Lung microvascular endothelial cell (primary cell): ENCODE results near the gene SYNE1. TPM values are rescaled to one million over a fixed set of nuclear protein-coding genes. Genes with fewer than 3 reads are reported as not detected.

Source experiments
- DNase-seq, 2 donors: peaks; one replicate each; pipeline versions ENCODE4 v3.0.0 to v3.0.0-alpha.2; 2010; ENCODE audit warnings: low read depth in 2 of 2
- total RNA-seq: library from RNA; depleted of rRNA; stranded (reverse); fragments of >200 nt; gene quantifications from 2 replicates; pipeline ENCODE4 v1.2.1, GENCODE V29; 2014

Gene SYNE1
- total RNA-seq, 1 donor from 2014 or later, result 44.8 TPM

DNA sequence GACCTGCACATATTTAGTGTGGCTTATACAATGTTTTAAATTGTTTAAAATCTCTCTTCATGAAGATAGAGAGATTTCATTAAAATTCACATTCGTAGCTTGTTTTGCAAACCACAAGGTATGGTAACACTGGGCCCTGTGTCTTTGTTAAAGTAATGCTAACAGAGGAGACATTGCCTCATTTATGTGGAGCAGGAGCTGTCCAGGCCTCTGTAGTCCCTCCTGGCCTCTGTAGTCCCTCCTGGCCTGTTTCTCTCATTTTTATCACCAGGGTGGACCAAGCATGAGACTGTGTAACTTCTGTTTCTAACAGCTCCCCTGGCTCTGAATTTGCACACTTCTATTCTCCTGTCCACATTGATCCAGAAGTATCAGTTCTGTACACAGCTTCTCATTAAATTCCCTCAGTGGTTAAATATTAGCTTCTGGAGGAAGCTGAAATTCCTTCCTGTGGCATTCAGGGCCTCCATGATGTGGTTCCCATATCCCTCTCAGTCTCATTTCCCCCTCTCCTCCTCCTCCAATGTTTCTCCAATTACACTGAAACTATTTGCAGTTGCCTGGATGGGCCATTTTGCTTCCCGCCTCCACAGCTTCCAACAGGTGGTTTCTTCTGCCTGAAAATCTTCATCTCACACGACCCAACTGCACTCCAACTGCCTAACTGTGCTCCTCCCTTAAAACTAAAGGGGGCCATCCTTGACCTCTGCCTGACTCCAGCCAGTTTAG lies 340.4 kb downstream of the SYNE1 start:
- no peak for DNase-seq

DNA sequence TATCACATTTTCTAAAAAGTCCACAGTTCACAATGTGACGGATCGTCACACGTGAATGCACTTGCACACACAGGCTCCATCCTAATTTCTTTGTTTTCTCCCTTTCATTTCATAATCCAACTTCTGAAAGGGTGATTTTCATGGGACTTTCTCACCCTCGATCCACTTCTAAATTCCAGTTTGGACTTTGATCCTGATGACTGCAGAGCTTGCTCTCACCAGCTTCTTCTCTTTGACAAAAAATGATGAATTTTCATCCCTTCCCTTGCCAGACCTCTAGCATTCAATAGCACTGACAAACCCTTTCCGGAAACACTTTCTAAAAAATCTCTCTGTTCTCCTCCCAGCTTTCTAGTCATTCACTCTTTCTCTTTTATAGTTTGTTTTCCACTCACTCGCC lies 341.2 kb downstream of the SYNE1 start:
- no peak for DNase-seq

DNA sequence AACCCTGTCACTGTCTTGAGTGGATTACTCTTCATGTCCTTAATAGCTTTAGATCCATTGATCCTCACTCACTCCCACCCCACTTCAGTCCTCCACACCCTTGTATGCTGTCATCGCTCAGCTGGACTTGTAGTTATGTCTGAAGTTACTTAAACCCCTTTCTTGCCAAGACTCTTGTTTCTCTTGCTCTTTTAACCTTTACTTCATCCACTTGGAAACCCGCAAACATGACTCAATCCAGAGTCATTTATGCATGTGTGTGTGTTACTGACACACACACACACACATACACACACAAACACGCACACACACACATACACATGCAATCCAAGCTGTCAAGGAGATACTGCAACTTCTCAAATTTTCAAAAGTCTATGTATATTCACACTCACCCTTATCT lies 341.8 kb downstream of the SYNE1 start:
- DNase-seq, result peak in 1 of 2 donors; percentile 58

DNA sequence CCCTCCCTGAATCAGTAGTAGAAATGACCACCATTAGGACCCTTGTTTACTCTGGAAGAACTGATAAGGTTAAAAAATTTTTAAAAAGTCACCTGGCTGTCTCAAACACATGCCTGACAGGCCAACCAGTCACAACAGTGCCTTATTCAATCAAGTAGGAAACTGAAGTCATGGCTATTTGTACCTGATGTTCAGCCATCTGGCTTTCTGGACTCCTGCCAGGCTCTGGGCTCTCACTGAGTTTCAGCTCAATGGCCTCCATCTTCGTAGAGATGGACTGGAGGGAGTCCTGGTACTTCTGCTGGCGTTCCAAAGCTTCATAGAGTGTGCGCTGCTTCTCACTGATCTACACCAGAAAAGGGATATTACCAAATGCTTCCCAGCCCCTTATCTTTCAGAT lies 343.8 kb downstream of the SYNE1 start:
- DNase-seq, result no peak

DNA sequence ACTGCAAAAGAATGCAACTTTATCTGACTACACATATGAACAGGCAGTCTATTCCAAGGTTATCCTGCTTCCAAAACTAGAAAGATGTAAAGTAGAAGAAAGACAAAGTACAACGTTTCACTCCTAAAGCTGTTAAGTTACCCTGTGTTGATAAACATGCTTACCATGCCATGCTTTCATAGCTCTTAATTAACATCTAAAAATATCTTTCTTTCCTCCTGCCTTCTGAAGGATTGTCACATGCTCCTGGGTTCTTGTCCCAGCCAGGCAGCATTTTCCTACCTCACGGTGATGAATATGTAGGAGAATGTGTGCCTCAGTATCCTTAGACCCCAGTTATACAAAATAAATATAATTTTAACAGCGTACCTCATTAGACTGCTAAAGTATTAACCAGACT lies 344.6 kb downstream of the SYNE1 start:
- no peak for DNase-seq

DNA sequence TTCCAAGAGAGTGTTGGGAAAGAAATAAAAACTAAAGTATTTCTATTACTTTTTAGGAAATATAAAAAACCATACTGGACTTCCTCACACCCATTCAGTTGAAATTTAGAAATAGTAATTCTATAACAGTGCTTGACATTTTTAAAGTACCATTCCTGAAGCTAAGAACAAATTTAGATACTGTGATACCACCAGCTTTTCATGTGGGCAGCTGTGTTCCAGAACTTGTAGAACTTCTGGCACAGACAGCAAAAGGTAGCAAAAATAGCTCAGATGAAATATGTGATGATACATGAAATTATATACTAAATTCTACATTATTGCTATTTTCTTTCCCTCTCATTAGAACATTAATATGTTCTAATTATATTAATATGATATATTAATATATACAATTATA lies 346.5 kb downstream of the SYNE1 start:
- DNase-seq, result no peak

DNA sequence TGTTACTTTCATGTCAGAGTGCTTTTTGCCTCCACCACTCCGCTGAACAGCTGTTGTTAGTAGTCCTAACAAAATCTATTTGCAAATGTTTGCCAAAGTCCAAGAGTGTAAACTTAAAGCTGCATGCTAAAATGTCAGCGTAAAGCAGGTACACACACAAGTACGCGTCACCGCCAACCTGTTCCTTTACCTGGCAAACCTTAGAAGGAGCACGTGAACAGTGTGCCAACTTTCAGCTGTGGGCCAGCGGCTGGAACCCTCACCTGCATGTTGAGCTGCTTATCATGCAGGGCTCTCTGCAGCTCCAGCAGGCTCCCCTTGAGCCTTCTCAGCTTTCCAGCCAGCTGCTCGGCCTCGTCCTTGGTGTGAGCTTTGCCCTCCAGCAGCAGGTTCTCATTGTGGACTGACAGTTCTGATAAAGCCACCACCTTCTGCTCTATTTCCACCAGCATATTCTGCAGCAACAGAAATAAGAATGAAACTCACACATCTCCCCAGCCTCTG lies 359.3 kb downstream of the SYNE1 start:
- DNase-seq, result no peak

- no peak for DNase-seq
Measured at GRCh38 chr6:152273638-152274037, 363.5 kb downstream of the SYNE1 start.

DNA sequence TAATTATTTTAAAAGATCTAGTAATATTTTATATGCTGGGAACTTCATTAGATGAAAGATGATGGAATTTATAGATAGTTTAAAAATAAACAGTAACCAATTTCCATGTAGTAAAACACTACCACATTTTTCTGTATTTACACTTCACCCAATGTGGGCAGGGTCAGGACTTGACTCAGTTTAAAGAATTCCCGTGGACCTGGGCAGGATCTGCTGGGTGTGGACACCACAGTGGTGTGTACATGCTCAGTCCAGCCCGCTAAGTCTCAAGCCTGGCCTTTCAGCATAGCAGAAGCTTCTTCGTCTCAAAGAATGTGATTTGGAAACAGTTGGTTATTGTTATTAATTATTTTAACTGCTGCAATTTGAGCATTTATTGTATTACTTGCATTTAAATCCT lies 364.2 kb downstream of the SYNE1 start:
- no peak for DNase-seq

DNA sequence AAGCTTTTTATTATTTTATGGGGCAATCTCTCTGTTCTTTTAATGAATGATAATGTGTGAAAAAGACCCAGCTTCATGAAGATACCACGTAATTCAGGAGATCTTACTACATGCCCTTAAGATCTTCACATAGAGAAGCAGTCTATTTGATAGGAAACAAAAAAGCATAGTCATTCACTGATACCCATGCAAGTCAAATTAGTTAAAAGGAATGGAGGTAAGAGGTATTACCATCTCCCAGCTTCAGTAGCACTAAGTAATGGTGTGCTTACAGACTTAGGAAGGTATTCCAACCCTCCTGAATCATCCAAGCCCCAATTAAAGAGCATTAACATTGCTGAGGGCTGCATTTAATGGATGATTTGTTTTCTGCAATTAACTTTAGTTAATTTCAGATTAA lies 364.7 kb downstream of the SYNE1 start:
- no peak for DNase-seq

DNA sequence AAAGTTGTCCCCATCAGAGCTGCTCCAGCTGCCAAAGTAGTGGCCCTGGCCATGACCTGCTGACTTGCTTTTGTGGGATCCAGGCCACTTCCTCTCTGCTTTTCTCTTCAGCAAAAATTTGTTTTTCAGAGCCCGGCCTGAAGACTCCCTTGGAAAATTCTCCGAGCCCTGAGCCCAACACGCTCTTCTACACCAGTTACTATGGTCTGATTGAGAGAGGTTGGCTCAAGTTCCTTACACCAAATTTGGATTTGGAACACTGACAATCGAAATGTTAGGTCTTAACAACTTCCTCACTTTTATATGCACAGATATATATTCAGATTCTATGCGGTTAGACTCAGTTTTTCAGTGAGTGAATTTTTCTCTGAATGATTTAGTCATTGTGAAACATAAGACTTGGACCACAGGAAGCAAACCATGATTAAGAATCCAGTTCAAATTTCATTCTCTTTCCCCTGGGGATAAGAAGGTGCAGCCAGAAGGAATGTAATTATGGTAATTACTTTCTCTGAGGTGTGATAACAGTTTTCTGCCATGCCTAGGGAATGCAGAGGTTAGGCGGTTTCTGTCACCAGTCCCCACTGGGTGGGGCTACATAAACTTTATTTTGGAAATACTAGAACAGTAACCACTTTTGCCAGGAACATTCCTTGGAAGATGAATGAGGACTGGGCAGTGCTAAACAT lies 365.2 kb downstream of the SYNE1 start:
- no peak for DNase-seq

DNA sequence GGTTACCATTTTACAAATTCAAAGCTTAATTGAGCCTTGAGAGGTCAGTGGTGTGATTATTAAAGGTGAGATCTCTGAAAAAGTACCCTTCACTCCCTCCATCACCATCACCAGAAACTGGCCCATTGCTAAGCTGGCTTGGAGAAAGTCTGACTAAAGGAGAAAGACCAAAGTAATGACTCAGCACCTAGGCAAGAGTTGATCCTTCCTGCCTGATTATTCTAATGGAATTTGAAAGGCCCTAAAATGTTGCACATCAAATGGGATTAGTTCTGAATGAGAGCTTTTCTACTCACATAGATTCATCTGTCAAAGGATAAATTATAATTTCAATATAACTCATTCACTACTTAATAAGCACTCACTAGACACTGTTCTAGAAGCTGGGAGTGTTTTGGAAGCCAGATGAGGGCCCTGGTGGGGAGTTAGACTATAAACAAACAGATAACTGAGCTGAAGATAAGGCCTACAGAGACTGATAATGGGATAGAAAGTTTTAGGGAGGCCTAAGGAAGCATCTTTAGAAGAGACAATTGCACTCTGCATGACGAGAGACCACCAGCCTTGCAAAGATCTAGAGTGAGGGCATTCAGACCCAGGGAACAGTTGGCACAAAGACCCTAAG lies 366.7 kb downstream of the SYNE1 start:
- peak in 1 of 2 donors; percentile 39 for DNase-seq

DNA sequence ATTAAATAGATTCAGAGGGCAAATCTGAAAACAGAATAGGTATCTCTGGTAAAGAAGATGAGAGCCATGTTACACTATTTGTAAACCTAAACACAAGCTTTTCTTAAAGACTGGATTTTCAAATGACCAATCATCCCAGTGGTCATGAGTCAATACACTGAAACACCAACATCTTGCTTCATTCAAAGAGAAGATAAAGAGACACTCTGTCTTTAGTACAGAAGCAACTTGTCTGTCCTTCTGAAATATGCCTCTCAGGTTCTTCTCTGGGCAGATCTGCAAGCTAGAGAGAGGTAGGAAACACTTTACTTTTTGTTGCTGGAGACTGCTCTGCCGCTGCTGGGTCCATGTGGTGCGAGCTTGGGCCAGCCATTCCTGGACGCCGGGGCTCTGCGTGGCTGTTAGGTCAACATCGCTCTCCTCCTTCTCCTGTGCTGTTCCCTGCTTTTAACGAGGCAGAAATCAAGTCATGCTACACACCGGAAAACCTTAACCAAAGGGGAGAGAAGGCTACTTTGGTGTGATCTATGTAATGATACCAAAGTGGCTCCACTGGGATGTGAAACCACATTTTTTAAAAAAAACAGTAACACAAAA lies 368.2 kb downstream of the SYNE1 start:
- DNase-seq, result no peak

DNA sequence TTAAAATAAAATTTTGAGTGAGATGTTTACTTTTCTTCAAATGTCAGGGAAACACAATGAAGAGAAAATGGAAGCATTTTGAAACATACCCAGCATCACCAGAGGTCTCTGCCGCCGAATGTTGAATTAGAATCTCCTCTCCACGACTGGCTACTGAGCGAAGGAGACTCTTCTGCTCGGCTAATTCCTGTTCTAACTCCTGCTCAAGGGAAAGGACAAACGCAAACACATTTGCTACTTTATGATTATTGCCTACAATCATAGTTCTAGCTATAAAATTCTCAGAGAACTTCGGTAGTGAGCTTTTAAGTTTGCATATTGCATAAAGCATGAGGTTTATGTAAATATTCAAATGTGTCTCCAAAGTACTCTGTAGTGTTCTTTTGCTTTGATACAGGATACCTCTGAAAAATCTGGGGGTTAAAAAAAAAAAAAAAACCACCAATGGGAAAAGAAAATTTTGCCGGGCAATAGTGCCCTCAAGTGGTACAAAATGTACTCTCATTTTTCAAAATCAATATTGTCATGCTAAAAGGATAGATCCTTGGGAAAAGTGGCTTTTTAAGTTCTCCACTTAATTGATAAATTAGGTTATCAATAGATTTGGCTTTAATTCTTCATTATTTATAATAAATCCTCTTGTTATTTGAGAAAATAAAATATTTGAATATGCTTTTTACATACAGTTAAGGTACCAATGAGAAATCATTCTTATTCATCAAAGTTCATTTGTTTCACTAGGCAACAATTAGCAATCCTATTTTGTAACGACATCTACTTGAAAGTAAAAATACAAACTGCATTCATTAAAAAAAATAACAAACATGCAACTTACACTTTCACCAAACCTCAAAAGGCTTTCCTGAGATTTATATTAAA lies 369.0 kb downstream of the SYNE1 start:
- peak; percentile 16 to 34 for DNase-seq

DNA sequence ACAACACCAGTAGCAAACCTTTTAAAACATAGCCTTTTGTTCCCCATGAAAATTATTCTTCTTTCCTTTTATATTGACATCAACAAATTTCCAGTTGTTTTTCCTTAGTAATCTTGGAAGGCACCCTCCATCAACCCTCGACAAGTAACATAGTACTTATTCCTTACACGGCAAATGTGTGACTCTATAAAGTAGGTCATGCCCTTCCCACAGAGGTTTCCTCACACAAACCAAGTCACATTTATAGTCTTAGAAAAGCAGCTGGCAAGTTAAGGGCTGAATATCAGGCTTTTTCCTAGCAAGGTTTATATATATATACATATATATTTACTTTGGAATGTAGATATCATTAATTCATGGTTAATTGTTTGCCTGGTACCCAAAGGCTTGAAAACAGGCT lies 371.5 kb downstream of the SYNE1 start:
- no peak for DNase-seq

DNA sequence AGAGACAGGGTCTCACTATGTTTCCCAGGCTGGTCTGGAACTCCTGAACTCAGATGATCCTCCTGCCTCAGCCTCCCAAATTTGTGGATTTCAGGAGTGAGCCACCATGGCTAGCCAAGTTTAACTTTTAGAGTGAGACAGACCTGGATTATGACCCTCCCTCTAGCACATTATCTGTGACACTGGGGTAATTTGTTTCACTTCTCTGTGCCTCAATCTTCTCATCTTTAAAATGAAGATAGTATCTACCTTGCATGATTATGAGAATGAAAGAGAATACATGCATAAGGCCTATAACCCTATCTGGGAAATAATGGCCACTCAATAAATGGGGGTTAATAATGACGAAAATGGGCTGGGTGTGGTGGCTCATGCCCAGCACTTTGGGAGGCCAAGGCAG lies 373.6 kb downstream of the SYNE1 start:
- no peak for DNase-seq

DNA sequence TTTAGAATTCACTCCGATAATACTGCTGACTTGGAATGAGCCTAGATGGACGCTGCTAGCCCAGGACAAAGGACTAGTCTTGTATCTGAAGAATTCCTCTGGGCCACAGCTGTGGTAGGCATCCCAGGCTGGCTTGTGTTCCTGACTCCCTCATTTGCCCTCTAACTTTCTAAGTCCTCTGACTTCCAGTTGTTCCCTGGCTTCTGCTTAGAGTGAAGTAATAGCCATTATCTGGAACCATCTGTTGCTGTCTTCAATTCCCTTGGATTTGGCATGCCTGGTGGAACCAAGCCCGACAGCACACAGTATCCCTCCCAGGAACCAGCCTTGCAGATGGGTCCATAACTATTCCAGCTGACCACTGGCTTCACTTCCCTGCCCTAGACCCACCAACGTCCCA lies 376.0 kb downstream of the SYNE1 start:
- DNase-seq, result no peak

DNA sequence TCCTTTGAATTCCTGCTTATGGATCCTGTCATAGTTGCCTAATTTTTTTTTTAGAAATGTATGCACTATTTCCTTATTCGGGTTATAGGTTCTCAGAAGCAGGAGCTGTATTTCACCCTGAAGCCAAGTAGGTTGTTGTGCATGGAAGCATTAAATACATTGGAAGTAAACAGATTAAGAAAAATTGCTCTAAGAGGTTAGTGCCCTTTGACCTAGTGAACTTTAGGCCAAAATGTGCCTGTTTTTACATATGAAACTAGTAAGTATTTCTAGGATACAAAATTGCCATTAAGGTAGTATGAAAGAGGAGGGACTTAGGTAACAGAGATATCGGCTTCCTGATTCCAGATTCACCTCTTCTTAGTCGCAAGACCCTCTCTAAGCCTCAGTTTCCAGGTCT lies 377.9 kb downstream of the SYNE1 start:
- DNase-seq, result no peak

GRCh38 chr6:152257581-152257980 lies 379.6 kb downstream of the SYNE1 start:
- DNase-seq, result no peak

- no peak for DNase-seq
Measured at GRCh38 chr6:152250127-152250526, 387.0 kb downstream of the SYNE1 start.

GRCh38 chr6:152248980-152249379 lies 388.2 kb downstream of the SYNE1 start:
- no peak for DNase-seq
